HepG2 (cell line): ENCODE data around the gene RHEBL1. TPM values are rescaled to one million over a fixed set of nuclear protein-coding genes. Genes with fewer than 3 reads are reported as not detected.

Experiments used
- CENPX ChIP-seq: sonication (generic); formaldehyde crosslinking; IDR thresholded peaks from 2 replicates; pipeline ENCODE4 v1.9.0; 2021; ENCODE audit warnings: mild to moderate bottlenecking, missing genetic modification reagents, moderate library complexity
- GATAD2A ChIP-seq: IDR thresholded peaks from 2 replicates; pipeline ENCODE4 v1.6.1; 2016
- HMG20B ChIP-seq: conservative IDR thresholded peaks from 2 replicates; pipeline ENCODE4 v1.6.1; 2016; ENCODE audit warnings: missing genetic modification reagents, missing compliant biosample characterization
- MXD4 ChIP-seq: IDR thresholded peaks from 2 replicates; pipeline ENCODE4 v1.6.1; 2016; ENCODE audit warnings: mild to moderate bottlenecking, missing biosample characterization, missing genetic modification reagents
- POLR2AphosphoS2 ChIP-seq: IDR thresholded peaks from 2 replicates; pipeline ENCODE4 v1.6.1; 2011; ENCODE audit warnings: low read depth, low read length, improper control_type of control experiment
- RFXAP ChIP-seq: sonication (generic); formaldehyde crosslinking; IDR thresholded peaks from 2 replicates; pipeline ENCODE4 v1.4.0; 2020; ENCODE audit warnings: missing genetic modification reagents, borderline replicate concordance
- TEAD3 ChIP-seq: optimal IDR thresholded peaks from 2 replicates; pipeline ENCODE3; 2016; ENCODE audit warnings: borderline replicate concordance
- TOE1 ChIP-seq: sonication (generic); formaldehyde crosslinking; IDR thresholded peaks from 2 replicates; pipeline ENCODE4 v1.4.0; 2020; ENCODE audit warnings: mild to moderate bottlenecking, missing genetic modification reagents
- XRCC5 ChIP-seq: fragments of 200-400 bp; formaldehyde crosslinking; optimal IDR thresholded peaks from 2 replicates; pipeline ENCODE3; 2017; ENCODE audit warnings: mild to moderate bottlenecking, low read length
- ZNF124 ChIP-seq: sonication (generic); formaldehyde crosslinking; IDR thresholded peaks from 2 replicates; pipeline ENCODE4 v1.4.0; 2020; ENCODE audit warnings: missing genetic modification reagents
- ZNF136 ChIP-seq: sonication (generic); formaldehyde crosslinking; IDR thresholded peaks from 2 replicates; pipeline ENCODE4 v1.8.1; 2022; ENCODE audit warnings: low read depth, mild to moderate bottlenecking, moderate library complexity, missing genetic modification reagents
- ZNF207 ChIP-seq: fragments of 450-650 bp; IDR thresholded peaks from 2 replicates; pipeline ENCODE4 v1.6.1; 2016; ENCODE audit warnings: antibody characterized with exemption, borderline replicate concordance
- ZNF232 ChIP-seq: sonication (generic); formaldehyde crosslinking; IDR thresholded peaks from 2 replicates; pipeline ENCODE4 v1.4.0; 2020; ENCODE audit warnings: missing genetic modification reagents, borderline replicate concordance
- ZNF432 ChIP-seq: sonication (generic); formaldehyde crosslinking; IDR thresholded peaks from 2 replicates; pipeline ENCODE4 v1.5.0; 2020; ENCODE audit warnings: missing genetic modification reagents, mild to moderate bottlenecking, borderline replicate concordance
- ZNF451 ChIP-seq: sonication (generic); formaldehyde crosslinking; IDR thresholded peaks from 2 replicates; pipeline ENCODE4 v1.5.0; 2020; ENCODE audit warnings: mild to moderate bottlenecking, missing genetic modification reagents
- ZNF552 ChIP-seq: sonication (generic); formaldehyde crosslinking; IDR thresholded peaks from 2 replicates; pipeline ENCODE4 v1.9.0; 2022; ENCODE audit warnings: missing genetic modification reagents, mild to moderate bottlenecking, borderline replicate concordance
- ZNF713 ChIP-seq: sonication (generic); formaldehyde crosslinking; IDR thresholded peaks from 2 replicates; pipeline ENCODE4 v1.4.0; 2020; ENCODE audit warnings: mild to moderate bottlenecking, missing genetic modification reagents
- ZNF737 ChIP-seq: sonication (generic); formaldehyde crosslinking; IDR thresholded peaks from 2 replicates; pipeline ENCODE4 v1.5.0; 2020; ENCODE audit warnings: missing genetic modification reagents, mild to moderate bottlenecking, borderline replicate concordance
- ZNF75D ChIP-seq: sonication (generic); formaldehyde crosslinking; IDR thresholded peaks from 2 replicates; pipeline ENCODE4 v1.8.1; 2023; ENCODE audit warnings: missing genetic modification reagents, mild to moderate bottlenecking, borderline replicate concordance
- ZNF879 ChIP-seq: sonication (generic); formaldehyde crosslinking; IDR thresholded peaks from 2 replicates; pipeline ENCODE4 v1.8.1; 2023; ENCODE audit warnings: missing genetic modification reagents
- polyA plus RNA-seq, 8 experiments: library from polyadenylated mRNA; depleted of rRNA in 3 of 8; stranded (reverse) in 7 of 8; unstranded in 1 of 8; fragments of >200 nt; fragmentation: Illumina TruSeq in 4 of 8; extraction: Trizol in 4 of 8; gene quantifications; 2 replicates each; pipeline versions ENCODE4 v1.2.1 to v1.2.3, GENCODE V29; 2011 to 2016; ENCODE audit warnings: low read depth in 4 of 8, missing spikeins in 1 of 8, mixed read lengths in 1 of 8; ENCODE audit not compliant: insufficient read depth in 1 of 8
- total RNA-seq, 5 experiments: library from RNA; depleted of rRNA; stranded (reverse); fragments of >200 nt; fragmentation: Illumina TruSeq; extraction: Trizol; gene quantifications; 2 replicates each; pipeline ENCODE4 v1.2.3, GENCODE V29; 2016; ENCODE audit warnings: low read depth in 1 of 5
- TF ChIP-seq, protein P1 (sequence below): sonication (generic); formaldehyde crosslinking; IDR thresholded peaks from 2 replicates; pipeline ENCODE4 v1.5.1; 2020; ENCODE audit warnings: missing genetic modification reagents, mild to moderate bottlenecking, borderline replicate concordance
- TF ChIP-seq, protein P2 (sequence below): sonication (generic); formaldehyde crosslinking; IDR thresholded peaks from 2 replicates; pipeline ENCODE4 v1.4.0; 2020; ENCODE audit warnings: mild to moderate bottlenecking, missing genetic modification reagents
- TF ChIP-seq, protein P3 (sequence below): sonication (generic); formaldehyde crosslinking; IDR thresholded peaks from 2 replicates; pipeline ENCODE4 v1.4.0; 2020; ENCODE audit warnings: missing genetic modification reagents
- TF ChIP-seq, protein P4 (sequence below): IDR thresholded peaks from 2 replicates; pipeline ENCODE4 v1.6.1; 2016; ENCODE audit warnings: low read depth
- TF ChIP-seq, protein P5 (sequence below): sonication (generic); formaldehyde crosslinking; IDR thresholded peaks from 2 replicates; pipeline ENCODE4 v1.4.0; 2020; ENCODE audit warnings: mild to moderate bottlenecking, missing genetic modification reagents

Gene RHEBL1
- total and polyA plus RNA-seq, 2 of the 13 experiments (the other 11 are each of a cell fraction or from before 2014, with no cell fraction given) = 1.4 to 2.5 TPM

DNA sequence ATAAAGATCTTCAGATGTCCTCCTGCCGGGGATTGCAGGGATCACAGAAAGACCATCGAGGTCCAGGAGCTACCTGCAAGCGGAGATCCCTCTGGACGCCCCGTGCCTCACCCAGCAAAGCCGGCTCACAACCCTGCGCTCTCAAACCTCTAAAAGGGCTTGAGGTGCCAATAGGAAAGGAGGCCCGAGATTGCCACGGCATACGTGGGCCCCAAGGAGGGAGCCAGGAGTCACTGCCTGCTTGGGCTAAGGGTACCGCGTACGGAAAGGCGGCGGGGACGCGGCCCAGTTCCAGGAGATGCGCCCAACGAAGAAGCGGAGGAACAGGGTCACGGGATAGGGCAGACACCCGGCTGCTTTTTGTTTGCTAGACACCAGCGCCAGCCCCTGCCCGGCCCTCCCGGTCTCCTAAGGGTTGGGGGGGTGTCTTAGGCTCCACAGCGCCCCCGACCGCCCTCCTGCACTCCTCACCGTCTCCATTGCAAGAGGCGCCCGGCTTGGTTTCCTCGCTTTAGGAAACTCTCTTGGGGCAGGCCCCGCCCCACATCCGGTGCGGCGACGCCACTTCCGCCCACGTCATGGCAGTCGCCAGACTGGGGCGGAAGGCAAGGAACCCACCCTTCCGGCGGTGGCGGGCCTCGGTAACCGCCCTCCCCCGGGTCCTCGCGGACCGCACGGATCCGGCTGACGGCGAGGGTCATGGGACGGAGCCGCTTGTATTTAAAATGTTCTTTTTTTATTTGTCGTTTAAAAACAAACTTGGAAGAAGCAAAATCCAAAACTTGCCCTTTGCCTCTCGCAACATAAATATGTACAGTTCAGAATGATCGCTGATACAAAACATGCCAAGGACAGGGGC, 51.3 kb downstream of the RHEBL1 start, which contains the start of gene PRKAG1 (continued):
- TF ChIP-seq, protein P1, sequence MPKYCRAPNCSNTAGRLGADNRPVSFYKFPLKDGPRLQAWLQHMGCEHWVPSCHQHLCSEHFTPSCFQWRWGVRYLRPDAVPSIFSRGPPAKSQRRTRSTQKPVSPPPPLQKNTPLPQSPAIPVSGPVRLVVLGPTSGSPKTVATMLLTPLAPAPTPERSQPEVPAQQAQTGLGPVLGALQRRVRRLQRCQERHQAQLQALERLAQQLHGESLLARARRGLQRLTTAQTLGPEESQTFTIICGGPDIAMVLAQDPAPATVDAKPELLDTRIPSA (CRISPR knock-in tag) = 0 out of 2 replicates have a peak, but pooled peaks have one; percentile 30
- TF ChIP-seq ZNF232 (no peak; the same call in 1 of the 2 replicates), TEAD3 (CRISPR knock-in tag) (no peak), XRCC5 (peak; percentile 63), HMG20B (CRISPR knock-in tag) (no peak), MXD4 (no peak; the same call in 1 of the 2 replicates), GATAD2A (CRISPR knock-in tag) (peak; percentile 78), ZNF879 (CRISPR knock-in tag) (peak; percentile 72; the same call in 1 of the 2 replicates), ZNF124 (no peak; the same call in 1 of the 2 replicates), CENPX (no peak), ZNF207 (no peak), RFXAP (no peak), ZNF432 (no peak), ZNF737 (CRISPR knock-in tag) (no peak), ZNF552 (CRISPR knock-in tag) (no peak), TOE1 (peak; percentile 16; the same call in 1 of the 2 replicates), ZNF451 (CRISPR knock-in tag) (no peak; the same call in 1 of the 2 replicates), ZNF75D (no peak), POLR2AphosphoS2 (peak; percentile 89), ZNF136 (CRISPR knock-in tag) (no peak), ZNF713 (CRISPR knock-in tag) (0 out of 2 replicates have a peak, but pooled peaks have one; percentile 87)
- TF ChIP-seq, protein P2, sequence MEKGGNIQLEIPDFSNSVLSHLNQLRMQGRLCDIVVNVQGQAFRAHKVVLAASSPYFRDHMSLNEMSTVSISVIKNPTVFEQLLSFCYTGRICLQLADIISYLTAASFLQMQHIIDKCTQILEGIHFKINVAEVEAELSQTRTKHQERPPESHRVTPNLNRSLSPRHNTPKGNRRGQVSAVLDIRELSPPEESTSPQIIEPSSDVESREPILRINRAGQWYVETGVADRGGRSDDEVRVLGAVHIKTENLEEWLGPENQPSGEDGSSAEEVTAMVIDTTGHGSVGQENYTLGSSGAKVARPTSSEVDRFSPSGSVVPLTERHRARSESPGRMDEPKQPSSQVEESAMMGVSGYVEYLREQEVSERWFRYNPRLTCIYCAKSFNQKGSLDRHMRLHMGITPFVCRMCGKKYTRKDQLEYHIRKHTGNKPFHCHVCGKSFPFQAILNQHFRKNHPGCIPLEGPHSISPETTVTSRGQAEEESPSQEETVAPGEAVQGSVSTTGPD (CRISPR knock-in tag) = no peak
- TF ChIP-seq, protein P3, sequence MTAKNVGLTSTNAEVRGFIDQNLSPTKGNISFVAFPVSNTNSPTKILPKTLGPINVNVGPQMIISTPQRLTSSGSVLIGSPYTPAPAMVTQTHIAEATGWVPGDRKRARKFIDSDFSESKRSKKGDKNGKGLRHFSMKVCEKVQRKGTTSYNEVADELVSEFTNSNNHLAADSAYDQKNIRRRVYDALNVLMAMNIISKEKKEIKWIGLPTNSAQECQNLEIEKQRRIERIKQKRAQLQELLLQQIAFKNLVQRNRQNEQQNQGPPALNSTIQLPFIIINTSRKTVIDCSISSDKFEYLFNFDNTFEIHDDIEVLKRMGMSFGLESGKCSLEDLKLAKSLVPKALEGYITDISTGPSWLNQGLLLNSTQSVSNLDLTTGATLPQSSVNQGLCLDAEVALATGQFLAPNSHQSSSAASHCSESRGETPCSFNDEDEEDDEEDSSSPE = peak; percentile 65; the same call in 1 of the 2 replicates
- TF ChIP-seq, protein P4, sequence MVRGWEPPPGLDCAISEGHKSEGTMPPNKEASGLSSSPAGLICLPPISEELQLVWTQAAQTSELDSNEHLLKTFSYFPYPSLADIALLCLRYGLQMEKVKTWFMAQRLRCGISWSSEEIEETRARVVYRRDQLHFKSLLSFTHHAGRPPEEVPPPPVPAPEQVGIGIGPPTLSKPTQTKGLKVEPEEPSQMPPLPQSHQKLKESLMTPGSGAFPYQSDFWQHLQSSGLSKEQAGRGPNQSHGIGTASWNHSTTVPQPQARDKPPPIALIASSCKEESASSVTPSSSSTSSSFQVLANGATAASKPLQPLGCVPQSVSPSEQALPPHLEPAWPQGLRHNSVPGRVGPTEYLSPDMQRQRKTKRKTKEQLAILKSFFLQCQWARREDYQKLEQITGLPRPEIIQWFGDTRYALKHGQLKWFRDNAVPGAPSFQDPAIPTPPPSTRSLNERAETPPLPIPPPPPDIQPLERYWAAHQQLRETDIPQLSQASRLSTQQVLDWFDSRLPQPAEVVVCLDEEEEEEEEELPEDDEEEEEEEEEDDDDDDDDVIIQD = no peak
- TF ChIP-seq, protein P5, sequence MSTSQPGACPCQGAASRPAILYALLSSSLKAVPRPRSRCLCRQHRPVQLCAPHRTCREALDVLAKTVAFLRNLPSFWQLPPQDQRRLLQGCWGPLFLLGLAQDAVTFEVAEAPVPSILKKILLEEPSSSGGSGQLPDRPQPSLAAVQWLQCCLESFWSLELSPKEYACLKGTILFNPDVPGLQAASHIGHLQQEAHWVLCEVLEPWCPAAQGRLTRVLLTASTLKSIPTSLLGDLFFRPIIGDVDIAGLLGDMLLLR (CRISPR knock-in tag) = 0 out of 2 replicates have a peak, but pooled peaks have one; percentile 39
